Activated CD4-positive, alpha-beta T cell treated with anti-CD3 and anti-CD28 coated beads, Interleukin-2, amount 50 U/mL, for 4 hours (primary cell): Measurements from ENCODE around the gene NELL1.

Experiments used
- DNase-seq, 2 experiments: peaks; one replicate each; pipeline ENCODE4 v3.0.0-alpha.2; 2020

The NELL1 gene

GRCh38 chr11:21372672-21373071 lies 703.3 kb downstream of the NELL1 start:
- no peak for DNase-seq

- DNase-seq: no peak
Measured at GRCh38 chr11:21374376-21374775, 705.0 kb downstream of the NELL1 start.

GRCh38 chr11:21385669-21386440 lies 716.5 kb downstream of the NELL1 start:
- DNase-seq: no peak

GRCh38 chr11:21390430-21390829 lies 721.0 kb downstream of the NELL1 start:
- no peak for DNase-seq

GRCh38 chr11:21396342-21397008 lies 727.1 kb downstream of the NELL1 start:
- no peak for DNase-seq

DNA sequence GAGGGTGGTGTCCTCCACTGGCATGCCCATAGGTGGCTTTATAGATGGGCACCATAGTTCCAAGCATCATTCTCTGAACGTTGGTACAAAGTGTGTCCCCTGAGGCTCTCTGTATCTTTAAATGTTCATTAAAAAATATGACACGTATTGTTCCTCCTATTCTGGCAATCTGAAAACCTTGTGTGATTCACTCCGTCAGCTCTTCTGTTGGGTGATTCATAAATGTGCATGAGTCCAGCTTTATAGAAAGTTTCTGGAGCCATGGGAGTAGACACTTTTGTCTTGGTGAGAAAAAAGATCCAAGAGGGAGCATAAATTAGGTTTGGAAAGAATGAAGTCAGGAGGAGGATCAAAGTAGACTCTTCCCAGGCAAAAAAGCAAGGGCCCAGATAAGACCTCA lies 728.8 kb downstream of the NELL1 start:
- DNase-seq: no peak

DNA sequence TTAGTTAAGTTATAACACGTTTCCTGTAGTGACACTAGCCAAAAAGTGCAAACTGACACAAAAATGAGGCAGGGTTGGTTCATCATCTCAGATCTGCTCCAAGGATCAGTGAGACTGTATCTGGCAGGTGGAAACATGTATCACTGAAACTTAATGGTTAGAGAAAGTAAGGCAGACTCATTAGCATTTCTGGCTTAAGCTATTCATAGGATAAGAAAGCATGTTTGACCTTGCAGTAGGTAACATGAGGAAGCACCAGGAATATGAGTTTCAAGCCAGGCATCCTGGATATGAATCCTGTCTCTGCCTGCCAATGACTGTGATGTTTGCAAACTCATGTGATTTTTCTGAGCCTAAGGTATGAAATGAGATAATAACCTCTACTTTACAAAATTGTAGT lies 732.1 kb downstream of the NELL1 start:
- DNase-seq: no peak

- no peak for DNase-seq
Measured at GRCh38 chr11:21402274-21402673, 732.9 kb downstream of the NELL1 start.

- DNase-seq: no peak
Measured at GRCh38 chr11:21403069-21403468, 733.7 kb downstream of the NELL1 start.

DNA sequence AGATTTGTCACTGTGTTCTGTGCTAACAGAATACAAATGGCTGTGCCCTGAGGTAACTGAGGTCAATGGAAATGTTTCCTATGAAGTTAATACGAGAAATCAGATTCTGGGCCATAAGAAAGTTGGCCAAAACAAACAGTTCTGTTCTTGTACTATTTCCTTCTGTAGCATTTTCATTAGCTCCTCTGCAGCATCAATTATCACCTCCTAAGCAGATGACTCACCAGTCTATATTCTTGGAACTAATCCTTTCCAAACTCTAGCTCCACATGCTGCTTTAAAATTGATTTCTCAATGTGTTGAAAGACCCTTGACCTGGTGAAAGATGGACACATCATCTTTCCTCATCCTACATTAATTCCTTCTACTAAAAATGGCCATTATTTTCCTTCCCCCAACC lies 736.0 kb downstream of the NELL1 start:
- no peak for DNase-seq

GRCh38 chr11:21410513-21410912 lies 741.1 kb downstream of the NELL1 start:
- no peak for DNase-seq

DNA sequence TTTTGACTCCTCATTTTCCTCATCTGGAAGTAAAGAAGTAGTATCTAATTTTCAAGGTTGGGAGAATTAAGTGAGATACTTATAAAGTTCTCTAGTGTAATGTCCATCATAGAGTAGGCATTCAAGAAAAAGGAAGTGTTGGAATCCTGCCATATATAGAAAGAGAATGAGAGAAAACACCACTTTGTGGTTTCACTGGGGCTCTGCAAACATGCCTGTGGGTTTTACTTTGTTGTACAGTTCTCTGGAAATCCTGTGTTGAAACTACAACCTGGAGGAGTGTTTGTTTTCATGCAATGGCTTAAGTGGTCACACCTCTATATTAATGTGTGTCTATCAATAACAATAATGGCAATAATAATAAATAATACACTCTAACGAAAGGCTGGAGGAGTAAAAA lies 741.7 kb downstream of the NELL1 start:
- DNase-seq: no peak

DNA sequence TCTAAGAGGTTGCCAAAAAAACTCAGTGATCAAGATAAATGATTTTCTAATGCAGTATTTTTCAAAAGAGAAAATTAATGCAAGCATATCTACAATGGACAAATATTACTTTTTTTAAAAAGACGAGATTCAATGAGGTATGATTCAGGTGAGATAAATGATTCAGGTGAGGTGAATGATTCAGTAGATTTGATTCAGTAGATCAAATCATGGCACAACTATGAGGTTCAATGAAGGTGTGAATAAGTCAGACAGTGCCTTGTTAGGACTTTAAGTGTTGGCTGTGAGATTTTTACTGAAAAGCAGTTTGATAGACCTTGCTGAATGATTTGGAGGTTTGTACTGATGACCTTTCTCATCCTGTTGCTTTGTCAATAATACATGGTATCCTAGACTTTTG lies 742.2 kb downstream of the NELL1 start:
- DNase-seq: no peak

DNA sequence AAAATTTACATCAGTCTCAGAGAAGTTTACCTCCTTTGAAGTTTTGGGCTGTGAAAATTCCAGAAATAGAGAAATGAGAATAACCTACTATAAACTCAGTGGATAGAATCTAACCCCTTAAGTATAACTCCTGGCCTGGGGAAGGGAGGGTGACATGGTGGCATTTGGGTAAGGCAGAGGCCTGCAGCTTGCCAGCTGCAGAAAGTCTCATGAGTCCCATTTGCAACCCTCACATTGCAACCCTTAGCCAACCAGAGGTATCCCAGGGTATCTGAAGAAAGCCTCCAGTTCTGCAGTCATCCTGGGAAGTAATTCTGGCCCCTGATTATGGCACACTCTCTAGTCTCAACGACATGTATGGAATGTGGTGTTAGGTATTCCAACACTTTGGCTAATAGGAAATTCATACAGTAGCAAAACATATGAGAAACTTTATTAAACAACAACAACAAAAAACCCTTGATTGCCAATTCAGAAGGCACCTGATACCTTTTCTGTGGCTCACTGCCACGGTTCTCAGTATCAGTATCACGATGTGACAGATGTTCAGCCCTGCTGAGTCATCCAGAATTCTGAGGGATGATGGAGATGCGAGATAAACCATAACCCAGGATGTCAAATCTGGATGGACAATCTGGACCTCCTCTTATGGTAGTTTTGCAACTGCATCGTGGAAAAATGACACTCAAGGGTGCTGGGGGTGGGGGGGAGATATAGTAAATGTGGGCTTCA lies 743.4 kb downstream of the NELL1 start:
- no peak for DNase-seq

DNA sequence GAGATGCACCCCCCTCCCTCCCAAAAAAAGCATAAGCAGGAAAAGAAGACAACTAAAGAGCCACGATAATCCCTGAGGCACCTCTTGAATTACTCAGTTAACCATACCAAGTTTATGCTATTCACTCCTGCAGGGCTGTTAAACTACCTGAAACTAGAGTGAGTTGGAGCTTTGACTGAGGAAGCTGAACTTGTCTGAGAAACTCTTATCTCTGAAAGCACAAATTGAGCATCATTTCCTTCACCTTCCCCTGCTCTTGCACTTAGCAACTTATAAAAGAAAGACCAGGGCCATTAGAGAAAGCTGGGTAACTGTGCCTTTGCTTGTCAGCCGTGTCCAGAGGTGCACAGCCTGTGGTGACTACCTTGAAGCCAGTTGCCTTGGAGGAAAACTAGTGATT lies 745.6 kb downstream of the NELL1 start:
- no peak for DNase-seq

GRCh38 chr11:21415606-21416005 lies 746.2 kb downstream of the NELL1 start:
- no peak for DNase-seq

DNA sequence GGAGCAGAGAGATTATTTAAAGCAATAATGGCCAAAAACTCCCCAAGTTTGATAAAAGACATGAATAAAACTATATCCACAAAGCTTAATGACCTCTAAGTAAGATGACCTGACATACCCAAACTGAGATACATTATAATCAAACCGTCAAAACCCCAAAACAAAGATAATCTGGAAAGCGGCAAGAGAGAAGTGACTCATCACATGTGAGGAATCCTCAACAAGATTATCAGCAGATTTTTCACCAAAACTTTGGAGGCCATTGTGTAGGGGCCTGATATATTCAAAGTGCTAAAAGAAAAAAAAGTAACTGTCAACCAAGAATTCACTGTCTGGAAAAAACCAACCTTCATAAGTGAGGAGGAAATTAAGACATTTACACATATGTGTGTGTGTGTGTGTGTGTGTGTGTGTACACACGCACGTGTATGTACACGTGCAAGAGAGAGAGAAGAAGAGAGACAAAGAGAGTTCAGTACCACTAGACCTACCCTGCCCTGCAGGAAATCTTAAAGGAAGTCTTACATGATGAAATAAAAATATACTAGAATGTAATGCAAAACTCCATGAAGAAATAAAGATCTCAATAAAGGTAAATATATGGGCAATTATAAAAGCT lies 752.4 kb downstream of the NELL1 start:
- DNase-seq: no peak

- no peak for DNase-seq
Measured at GRCh38 chr11:21426931-21427330, 757.5 kb downstream of the NELL1 start.

DNA sequence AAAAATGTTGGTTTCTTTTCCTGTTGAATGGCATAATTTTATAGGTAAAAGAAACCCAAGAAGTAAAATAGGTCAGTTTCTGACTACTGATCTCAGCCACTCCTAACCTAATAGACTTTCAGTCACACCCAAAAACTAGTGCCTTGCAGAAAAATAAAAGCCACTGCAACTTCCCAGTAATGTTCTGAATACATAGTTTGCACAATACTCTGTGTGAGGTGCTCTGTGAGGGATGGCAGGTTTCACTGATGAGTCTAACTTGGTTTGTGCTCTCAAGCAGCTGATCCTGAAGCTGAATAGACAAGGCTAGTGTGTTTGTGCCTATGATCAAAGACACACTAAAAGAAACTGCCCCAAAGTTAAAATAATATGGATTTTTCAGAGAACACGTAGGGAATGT lies 758.3 kb downstream of the NELL1 start:
- DNase-seq: no peak

- DNase-seq: no peak
Measured at GRCh38 chr11:21428796-21429195, 759.4 kb downstream of the NELL1 start.

GRCh38 chr11:21429401-21429800 lies 760.0 kb downstream of the NELL1 start:
- DNase-seq: no peak

DNA sequence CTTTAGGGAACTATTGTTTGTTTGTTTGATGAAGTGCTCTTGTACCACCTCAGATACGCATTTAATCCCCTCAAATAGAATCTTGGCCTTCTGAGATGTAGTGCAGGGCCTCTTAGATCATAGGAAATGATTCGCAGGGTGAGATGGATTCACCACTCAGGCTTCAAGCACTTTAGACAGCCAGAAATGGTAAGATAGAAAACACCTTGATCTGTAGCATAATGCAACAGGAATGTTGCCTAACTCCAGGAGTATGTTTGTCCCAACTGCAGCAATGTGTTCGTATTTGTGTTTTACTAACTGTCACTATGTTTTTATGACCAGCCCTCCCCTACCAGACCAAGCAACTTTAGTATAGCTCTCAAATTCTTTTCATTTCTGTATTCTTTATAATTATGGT lies 761.2 kb downstream of the NELL1 start:
- no peak for DNase-seq

GRCh38 chr11:21446939-21447590 lies 777.7 kb downstream of the NELL1 start:
- DNase-seq: no peak
